ENCODE results near the gene LRP3. TPM values are rescaled to one million over a fixed set of nuclear protein-coding genes. Genes with fewer than 3 reads are reported as not detected.
"Not testable (repeated sequence)": the region's sequence is repeated elsewhere in the genome, so short reads cannot be mapped to it uniquely, and the experiment has no call there.

The LRP3 gene
- polyA plus RNA-seq, 4 donors = 19.3 to 33.8 (median 27.8) TPM

GRCh38 chr19:33201886-33202545, 7.9 kb downstream of the LRP3 start:
- no peak for DNase-seq (ENCODE audit: low read depth in 4 of 4, low spot score in 2 of 4)

DNA sequence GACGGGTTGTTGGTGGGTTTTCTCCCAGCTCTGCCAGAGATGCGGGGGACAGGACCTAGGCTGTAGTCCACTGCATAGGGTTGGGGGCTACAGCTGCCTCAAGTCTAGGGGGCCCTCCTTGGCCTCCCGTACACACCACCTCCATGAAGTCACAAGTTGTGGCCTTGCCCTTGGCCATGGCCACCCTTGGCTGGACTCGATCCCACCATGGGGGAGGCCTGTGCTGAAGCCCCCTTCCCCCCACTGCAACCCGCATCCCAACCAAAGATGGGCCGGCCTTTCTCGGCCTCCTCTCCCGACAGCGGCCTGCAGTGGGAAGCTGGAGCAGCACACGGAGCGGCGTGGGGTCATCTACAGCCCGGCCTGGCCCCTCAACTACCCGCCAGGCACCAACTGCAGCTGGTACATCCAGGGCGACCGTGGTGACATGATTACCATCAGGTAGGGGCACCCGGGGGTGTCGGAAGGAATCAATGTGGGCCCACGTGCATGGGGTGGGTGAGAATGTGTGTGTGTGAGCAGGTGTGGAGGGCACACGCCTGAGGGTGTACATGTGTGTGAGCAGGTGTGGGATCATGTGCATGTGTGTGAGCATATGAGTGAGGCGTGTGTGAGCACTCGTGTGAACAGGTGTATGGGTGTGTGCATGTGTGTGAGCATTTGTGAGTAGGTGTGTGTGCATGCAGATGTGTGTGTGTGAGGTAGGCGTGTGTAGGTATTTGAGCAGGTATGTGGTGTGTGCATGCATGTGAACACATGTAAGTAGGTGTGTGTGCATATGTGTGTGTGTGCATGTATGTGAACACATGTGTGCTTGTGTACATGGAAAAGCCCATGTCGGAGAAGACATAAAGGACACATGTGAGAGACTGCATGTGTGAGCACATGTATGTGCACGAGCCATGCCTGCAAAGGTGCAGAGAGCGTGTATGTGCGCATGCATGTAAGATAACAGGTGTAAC, 8.7 kb downstream of the LRP3 start:
- DNase-seq (ENCODE audit: low read depth in 4 of 4, low spot score in 2 of 4) = no peak

DNA sequence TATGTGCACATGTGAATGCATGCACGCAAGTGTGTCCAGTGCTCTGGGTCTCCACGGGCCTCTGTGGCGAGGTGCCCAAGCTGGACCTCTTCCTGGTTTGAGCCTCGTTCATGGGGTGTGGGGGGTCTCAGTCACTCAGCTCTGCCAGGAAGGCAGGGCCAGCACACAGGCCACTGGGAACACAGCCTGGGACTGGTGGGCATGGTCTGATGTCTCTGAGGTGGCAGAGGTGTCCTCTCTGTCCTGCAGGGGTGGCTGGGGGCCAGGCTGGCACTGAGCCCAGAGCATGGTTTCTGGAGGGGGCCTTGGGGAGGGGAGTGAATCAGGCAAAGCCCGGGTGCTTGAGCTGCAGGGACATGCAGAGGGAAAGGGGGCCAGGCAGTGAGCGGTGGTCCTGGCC, 9.4 kb downstream of the LRP3 start:
- no peak for DNase-seq (ENCODE audit: low read depth in 4 of 4, low spot score in 2 of 4)

DNA sequence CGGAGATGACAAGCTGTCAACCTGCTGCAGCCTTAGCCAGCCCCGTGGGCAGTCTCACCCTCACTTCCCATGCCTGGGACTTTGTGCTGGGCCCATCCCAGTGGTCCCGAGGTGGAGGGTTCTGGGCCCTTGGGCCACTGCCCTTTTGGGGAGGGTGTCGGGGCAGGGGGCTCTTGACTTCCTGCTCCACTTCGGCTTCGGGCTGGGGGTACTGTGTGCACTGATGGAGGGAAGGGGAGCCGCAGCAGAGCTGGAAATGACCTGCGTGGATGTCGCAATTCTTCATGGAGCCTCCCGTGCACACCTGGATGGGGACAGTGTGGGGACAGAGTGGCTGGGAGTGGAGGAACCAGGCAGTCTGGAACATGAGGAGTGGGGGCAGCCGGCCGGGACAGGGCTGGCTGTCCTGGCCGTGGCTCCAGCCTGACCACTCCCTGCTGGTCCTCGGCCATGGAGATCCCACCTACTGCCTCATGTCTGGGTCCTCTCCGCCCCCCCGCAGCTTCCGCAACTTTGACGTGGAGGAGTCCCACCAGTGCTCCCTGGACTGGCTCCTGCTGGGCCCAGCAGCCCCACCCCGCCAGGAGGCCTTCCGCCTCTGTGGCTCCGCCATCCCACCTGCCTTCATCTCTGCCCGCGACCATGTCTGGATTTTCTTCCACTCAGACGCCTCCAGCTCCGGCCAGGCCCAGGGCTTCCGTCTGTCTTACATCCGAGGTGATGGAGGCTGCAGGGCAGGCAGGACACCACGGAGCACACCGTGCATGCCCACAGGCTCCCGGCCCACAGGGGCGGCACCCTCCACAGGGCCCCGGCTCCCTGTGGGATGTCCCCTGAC, 10.2 kb downstream of the LRP3 start:
- no peak for DNase-seq (ENCODE audit: low read depth in 4 of 4, low spot score in 2 of 4)

GRCh38 chr19:33205110-33205509, 11.0 kb downstream of the LRP3 start:
- no peak for DNase-seq (ENCODE audit: low read depth in 4 of 4, low spot score in 2 of 4)

- DNase-seq (ENCODE audit: low read depth in 4 of 4, low spot score in 2 of 4) = no peak
Measured at GRCh38 chr19:33205531-33206260, 11.6 kb downstream of the LRP3 start.

GRCh38 chr19:33206261-33207039, 12.3 kb downstream of the LRP3 start:
- DNase-seq (ENCODE audit: low read depth in 4 of 4, low spot score in 2 of 4) = no peak

DNA sequence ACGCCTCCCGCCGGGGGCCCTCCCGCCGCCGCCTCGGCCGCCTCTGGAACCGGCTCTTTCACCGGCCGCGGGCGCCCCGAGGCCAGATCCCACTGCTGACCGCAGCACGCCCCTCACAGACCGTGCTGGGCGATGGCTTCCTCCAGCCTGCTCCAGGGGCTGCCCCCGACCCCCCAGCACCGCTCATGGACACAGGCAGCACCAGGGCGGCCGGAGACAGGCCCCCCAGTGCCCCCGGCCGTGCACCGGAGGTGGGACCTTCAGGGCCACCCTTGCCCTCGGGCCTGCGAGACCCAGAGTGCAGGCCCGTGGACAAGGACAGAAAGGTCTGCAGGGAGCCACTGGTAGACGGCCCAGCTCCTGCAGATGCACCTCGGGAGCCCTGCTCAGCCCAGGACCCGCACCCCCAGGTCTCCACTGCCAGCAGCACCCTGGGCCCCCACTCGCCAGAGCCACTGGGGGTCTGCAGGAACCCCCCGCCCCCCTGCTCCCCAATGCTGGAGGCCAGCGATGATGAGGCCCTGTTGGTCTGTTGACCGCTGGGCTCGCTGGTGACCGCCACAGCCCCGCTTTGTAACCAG, 13.0 kb downstream of the LRP3 start:
- DNase-seq (ENCODE audit: low read depth in 4 of 4, low spot score in 2 of 4) = no peak

DNA sequence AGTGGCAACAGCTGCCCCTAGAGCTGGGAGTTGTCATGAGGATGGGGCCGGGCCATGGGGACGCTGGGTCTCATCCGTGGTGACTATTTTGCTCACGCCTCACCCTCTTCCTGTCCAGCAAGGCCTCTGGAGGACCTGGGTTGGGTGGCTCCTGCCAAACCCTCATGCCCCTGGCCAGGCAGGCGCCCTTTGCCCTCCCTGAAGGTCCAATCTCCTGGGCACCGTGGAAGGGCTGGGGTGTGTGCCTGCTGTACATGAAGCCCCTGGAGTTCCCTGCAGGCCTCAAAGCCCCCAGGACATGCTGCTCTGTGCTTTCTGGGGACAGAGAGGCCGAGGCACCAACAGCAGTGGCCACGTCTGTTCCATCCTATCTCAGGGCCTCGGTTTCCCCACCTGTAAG, 13.8 kb downstream of the LRP3 start:
- DNase-seq (ENCODE audit: low read depth in 4 of 4, low spot score in 2 of 4) = no peak

DNA sequence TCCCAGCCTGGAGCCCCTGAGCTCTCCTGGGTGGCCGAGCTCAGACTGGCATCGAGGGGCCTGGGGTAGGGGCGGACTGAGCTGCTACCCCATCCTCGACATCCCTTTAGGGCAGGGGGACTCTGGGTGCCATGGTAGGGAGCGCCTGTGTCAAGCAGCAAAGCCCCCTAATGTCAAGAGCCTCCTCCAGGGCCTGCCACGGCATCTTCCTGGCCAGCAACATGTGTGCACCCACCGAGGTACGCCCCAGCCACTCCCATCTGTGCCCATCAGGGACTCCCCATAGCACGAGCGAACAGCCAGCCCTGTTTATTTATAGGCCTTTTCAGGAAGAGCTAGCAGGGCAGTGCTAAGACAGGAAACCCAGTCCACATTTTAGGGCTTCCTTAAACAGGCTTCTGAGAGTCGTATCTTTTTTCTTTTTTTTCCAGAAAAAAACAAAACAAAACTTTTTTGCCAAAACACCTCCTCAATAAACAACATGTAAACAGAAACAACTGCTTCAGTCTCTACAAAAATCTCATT, 14.3 kb downstream of the LRP3 start:
- no peak for DNase-seq (ENCODE audit: low read depth in 4 of 4, low spot score in 2 of 4)

GRCh38 chr19:33208904-33209849, 15.0 kb downstream of the LRP3 start:
- DNase-seq (ENCODE audit: low read depth in 4 of 4, low spot score in 2 of 4) = no peak

GRCh38 chr19:33209850-33210230, 15.7 kb downstream of the LRP3 start:
- DNase-seq (ENCODE audit: low read depth in 4 of 4, low spot score in 2 of 4) = not testable (repeated sequence)

- DNase-seq (ENCODE audit: low read depth in 4 of 4, low spot score in 2 of 4) = no peak
Measured at GRCh38 chr19:33210266-33210940, 16.3 kb downstream of the LRP3 start.

DNA sequence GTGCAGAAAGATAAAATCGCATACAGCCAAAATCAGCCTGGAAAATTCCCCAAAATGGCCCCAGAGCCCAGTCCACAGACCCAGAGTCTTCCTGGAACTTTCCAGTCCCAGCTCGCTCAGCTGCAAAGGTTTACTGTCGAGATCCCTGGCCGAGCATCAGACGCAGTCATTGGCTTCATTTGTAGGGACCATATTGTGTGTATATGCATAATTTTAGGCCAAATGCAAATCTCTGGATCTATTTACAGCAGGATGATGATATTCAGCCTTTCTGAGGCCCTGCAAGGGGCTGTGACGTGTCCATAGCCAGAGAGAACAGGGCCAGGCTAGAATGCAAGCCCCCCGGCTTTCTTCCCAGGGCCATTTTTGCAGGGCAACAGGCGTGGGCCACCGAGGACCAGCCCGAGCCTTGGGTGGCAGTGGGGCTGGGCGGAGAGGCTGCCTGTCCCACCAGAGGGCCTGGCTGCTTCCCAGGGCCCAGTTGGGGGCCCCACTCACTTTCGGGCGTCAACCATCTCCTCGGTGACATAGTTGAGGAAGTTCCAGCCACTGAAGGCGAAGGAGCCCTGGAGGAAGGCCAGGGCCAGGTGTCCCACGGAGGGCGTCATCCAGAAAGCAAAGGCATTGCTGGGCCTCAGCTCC, 17.8 kb downstream of the LRP3 start:
- DNase-seq (ENCODE audit: low read depth in 4 of 4, low spot score in 2 of 4) = no peak

GRCh38 chr19:33212436-33213172, 18.5 kb downstream of the LRP3 start:
- no peak for DNase-seq (ENCODE audit: low read depth in 4 of 4, low spot score in 2 of 4)

- DNase-seq (ENCODE audit: low read depth in 4 of 4, low spot score in 2 of 4) = no peak
Measured at GRCh38 chr19:33214596-33214995, 20.5 kb downstream of the LRP3 start.
